HEK293 (cell line): ENCODE data around the gene WNT16.

ENCODE experiments used
- BCL11A ChIP-seq: fragments of 450-650 bp; formaldehyde crosslinking; IDR thresholded peaks from 2 replicates; pipeline ENCODE4 v1.5.1; 2016; ENCODE audit warnings: low read depth, missing biosample characterization, missing genetic modification characterization
- CTCF ChIP-seq: fragments of 450-650 bp; formaldehyde crosslinking; IDR thresholded peaks from 2 replicates; pipeline ENCODE4 v1.5.1; 2016; ENCODE audit warnings: missing biosample characterization, missing genetic modification characterization
- HOXA7 ChIP-seq: sonication (generic); formaldehyde crosslinking; IDR thresholded peaks from 2 replicates; pipeline ENCODE4 v1.8.1; 2022; ENCODE audit warnings: missing genetic modification reagents, borderline replicate concordance
- ZBTB11 ChIP-seq: fragments of 450-650 bp; formaldehyde crosslinking; conservative IDR thresholded peaks from 2 replicates; pipeline ENCODE4 v1.5.1; 2016; ENCODE audit warnings: low read depth, missing biosample characterization, missing genetic modification characterization
- ZFP3 ChIP-seq: fragments of 450-650 bp; formaldehyde crosslinking; IDR thresholded peaks from 2 replicates; pipeline ENCODE4 v1.5.1; 2016; ENCODE audit warnings: low read depth, missing biosample characterization, missing genetic modification characterization
- ZNF112 ChIP-seq: fragments of 450-650 bp; formaldehyde crosslinking; IDR thresholded peaks from 2 replicates; pipeline ENCODE4 v1.5.0; 2017; ENCODE audit warnings: missing biosample characterization, missing genetic modification characterization
- ZNF274 ChIP-seq, 2 experiments: fragments of 200-500 bp in 1 of 2; fragments of 450-650 bp in 1 of 2; sonication (Bioruptor generic) in 1 of 2; formaldehyde crosslinking in 1 of 2; IDR thresholded peaks; 2 replicates each; pipeline versions ENCODE4 v1.5.1 to v1.6.1; 2014 to 2016; ENCODE audit warnings: borderline replicate concordance in 1 of 2, inconsistent platforms in 1 of 2, low read length in 1 of 2, missing biosample characterization in 1 of 2, missing genetic modification characterization in 1 of 2
- ZNF510 ChIP-seq: fragments of 450-650 bp; formaldehyde crosslinking; IDR thresholded peaks from 2 replicates; pipeline ENCODE4 v1.5.1; 2018; ENCODE audit warnings: mild to moderate bottlenecking, missing genetic modification characterization, missing biosample characterization; ENCODE audit not compliant: insufficient replicate concordance
- ZNF768 ChIP-seq: fragments of 450-650 bp; formaldehyde crosslinking; IDR thresholded peaks from 2 replicates; pipeline ENCODE4 v1.5.1; 2018; ENCODE audit warnings: missing biosample characterization, mild to moderate bottlenecking, missing genetic modification characterization
- ZNF785 ChIP-seq: fragments of 450-650 bp; formaldehyde crosslinking; IDR thresholded peaks from 2 replicates; pipeline ENCODE4 v1.5.1; 2016; ENCODE audit warnings: missing biosample characterization, missing genetic modification characterization

- no peak for TF ChIP-seq HOXA7
- no peak for TF ChIP-seq CTCF
- no peak for TF ChIP-seq ZNF785 (tag by site-specific recombination)
- TF ChIP-seq ZBTB11 (tag by site-specific recombination) = no peak
- no peak for TF ChIP-seq ZFP3 (tag by site-specific recombination)
- TF ChIP-seq ZNF768 (tag by site-specific recombination) = no peak
- TF ChIP-seq ZNF112 = no peak
- no peak for TF ChIP-seq ZNF274 (IDR thresholded peaks at IDR 0.05; ENCODE audit: low read length)
- TF ChIP-seq ZNF274 (tag by site-specific recombination; IDR thresholded peaks at IDR 0.05; ENCODE audit: borderline replicate concordance) = no peak
- TF ChIP-seq ZNF510 = no peak
- TF ChIP-seq BCL11A (tag by site-specific recombination) = no peak
These were observed 49.7 kb upstream of the WNT16 start for GRCh38 chr7:121279060-121279620.
